GM10266 (cell line): ENCODE measurements around the gene ZNF653.

Experiments used
- DNase-seq: peaks from one replicate; pipeline ENCODE4 v3.0.0; 2012; ENCODE audit errors: extremely low spot score
- TF ChIP-seq, protein P1 (sequence below): IDR thresholded peaks from 2 replicates; pipeline ENCODE4 v1.5.1; 2012; ENCODE audit warnings: mild to moderate bottlenecking, low read depth; ENCODE audit not compliant: control insufficient read depth, insufficient read depth; ENCODE audit errors: missing control alignments

The ZNF653 gene

DNA sequence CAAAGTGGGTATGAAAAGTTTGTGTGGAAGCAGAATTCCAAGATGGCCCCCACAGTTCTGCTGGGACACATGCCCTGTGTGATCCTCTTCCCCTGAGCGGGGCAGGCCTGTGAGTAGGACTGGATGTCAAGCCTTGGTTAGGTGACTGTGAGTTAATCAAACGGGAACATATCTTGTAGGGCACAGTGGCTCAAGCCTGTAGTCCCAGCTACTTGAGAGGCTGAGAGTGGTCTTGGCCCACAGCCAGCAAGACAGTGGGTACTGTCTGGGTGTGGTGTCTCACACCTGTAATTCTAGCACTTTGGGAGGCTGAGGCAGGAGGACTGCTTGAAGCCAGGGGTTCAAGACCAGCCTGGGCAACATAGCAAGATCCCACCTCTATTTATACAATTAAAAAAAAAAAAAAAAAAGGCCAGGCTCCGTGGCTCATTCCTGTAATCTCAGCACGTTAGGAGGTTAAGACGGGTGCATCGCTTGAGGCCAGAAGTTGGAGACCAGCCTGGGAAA is 6.4 kb downstream of the ZNF653 start:
- DNase-seq, result no peak
- TF ChIP-seq, protein P1, sequence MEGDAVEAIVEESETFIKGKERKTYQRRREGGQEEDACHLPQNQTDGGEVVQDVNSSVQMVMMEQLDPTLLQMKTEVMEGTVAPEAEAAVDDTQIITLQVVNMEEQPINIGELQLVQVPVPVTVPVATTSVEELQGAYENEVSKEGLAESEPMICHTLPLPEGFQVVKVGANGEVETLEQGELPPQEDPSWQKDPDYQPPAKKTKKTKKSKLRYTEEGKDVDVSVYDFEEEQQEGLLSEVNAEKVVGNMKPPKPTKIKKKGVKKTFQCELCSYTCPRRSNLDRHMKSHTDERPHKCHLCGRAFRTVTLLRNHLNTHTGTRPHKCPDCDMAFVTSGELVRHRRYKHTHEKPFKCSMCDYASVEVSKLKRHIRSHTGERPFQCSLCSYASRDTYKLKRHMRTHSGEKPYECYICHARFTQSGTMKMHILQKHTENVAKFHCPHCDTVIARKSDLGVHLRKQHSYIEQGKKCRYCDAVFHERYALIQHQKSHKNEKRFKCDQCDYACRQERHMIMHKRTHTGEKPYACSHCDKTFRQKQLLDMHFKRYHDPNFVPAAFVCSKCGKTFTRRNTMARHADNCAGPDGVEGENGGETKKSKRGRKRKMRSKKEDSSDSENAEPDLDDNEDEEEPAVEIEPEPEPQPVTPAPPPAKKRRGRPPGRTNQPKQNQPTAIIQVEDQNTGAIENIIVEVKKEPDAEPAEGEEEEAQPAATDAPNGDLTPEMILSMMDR, result no peak

DNA sequence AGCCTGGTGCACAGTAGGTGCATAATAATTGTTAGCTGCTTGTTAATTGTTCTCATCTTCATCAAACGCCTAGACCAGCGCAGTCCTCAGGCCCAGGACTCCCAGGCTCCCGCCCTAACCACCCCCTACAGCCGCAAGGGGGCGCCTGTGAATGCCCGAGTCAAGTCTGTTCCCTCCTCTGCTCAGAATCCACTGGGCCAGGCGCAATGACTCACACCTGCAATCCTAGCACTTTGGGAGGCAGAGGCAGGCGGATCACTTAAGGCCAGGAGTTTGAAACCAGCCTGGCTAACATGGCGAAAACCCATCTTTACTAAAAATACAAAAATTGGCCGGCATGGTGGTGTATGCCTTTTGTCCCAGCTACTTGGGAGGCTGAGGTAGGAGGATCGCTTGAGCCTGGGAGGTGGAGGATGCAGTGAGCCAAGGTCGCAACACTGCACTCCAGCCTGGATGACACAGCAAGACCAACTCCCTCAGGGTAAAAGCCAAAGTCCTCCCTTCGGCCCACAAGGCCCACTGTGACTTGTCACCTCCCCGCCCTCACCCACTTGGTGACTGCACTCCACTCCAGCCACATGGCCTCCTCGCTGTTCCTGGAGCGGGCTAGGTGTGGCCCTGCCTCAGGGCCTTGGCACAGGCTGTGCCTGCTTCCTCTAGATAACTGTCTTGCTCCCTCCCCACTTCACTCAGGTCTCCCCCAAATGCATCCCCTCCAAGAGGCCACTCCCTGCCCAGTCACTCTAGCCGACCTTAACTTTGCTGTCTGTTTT is 9.1 kb downstream of the ZNF653 start:
- DNase-seq, result peak; percentile 81
- TF ChIP-seq, protein P1, result peak; percentile 74

DNA sequence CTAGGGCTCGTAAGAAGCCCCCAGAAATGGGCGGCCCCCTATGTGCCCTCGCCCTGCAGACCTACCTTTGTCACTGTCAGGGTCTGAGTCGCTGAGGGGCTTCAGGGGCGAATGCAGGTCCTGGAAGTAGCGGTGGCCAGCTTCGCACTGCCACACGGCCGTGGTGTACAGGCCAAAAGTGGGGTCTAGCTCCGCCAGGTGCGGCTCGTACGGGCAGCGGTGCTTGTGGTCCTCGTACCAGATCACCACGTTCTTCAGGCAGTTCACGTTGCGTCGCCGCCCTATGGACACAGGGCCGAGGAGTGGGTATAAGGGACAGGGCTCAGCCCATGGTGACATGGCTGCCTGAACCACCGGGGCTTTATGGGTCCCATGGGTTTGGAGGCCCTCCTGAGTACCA is 9.8 kb downstream of the ZNF653 start:
- TF ChIP-seq, protein P1, result no peak
- DNase-seq, result no peak

DNA sequence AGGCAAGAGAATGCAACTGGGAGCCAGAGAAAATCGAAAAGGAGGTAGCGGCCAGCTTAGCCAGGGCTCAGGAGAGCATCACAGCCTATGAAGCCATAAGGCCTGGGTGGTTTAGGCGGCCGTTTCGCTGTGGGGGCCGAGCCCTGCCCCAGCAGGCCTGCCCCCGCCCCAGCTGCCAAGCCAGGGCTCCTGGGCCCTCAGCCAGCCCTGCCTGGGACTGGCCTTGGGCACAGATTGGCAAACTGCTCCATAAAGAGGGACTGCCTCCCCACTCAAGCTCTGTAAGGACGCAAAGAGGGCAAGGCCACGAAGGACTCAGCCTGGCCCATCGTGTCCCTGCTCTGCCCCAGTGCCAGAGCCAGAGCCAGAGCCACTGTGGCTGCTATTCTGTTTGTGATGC is 10.2 kb downstream of the ZNF653 start:
- TF ChIP-seq, protein P1, result no peak
- no peak for DNase-seq

DNA sequence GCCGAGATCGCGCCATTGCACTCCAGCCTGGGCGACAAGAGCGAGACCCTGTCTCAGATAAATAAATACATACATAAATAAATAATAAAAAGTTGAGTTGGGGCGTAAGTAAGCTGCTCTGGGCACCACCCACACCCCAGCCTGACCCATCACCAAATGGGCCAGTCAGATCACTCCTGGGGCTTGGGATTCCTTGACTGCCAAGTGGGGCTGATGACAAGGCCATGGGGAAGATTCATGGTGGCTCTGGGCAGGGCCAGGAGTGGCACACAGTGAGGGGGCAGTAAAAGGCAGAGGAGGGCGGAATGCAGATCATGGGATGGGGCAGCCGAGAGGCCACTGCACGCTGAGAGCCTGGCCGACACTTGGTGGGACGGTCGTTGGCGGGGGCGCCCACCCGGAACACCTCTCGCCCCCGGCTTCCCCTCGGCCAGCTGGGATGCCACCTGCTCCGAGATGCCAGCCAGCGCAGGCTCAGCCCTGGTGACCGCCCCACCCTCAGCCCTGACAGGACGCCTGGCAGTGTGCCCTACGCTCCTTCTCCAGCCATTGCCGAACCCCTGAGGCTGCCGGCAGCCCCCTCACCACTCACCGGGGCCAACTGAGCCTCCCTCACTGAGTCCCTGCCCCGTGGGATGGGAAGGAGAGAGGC is 10.9 kb downstream of the ZNF653 start:
- DNase-seq, result no peak
- TF ChIP-seq, protein P1, result no peak

DNA sequence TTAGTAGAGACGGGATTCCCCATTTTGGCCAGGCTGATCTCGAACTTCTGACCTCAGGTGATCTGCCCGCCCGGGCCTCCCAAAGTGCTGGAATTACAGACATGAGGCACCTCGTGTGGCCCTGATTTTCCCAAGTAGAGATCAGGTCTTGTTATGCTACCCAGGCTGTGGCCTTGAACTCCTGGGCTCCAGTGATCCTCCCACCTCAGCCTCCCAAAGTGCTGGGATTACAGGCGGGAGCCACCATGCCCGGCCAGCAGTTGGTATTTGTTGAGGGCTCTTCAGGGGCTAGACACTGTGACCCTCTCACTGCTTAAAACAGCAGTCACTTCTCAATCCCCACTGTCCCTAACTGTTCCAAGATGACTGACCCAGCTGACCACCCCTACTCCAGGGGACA is 16.3 kb downstream of the ZNF653 start:
- TF ChIP-seq, protein P1, result no peak
- no peak for DNase-seq

DNA sequence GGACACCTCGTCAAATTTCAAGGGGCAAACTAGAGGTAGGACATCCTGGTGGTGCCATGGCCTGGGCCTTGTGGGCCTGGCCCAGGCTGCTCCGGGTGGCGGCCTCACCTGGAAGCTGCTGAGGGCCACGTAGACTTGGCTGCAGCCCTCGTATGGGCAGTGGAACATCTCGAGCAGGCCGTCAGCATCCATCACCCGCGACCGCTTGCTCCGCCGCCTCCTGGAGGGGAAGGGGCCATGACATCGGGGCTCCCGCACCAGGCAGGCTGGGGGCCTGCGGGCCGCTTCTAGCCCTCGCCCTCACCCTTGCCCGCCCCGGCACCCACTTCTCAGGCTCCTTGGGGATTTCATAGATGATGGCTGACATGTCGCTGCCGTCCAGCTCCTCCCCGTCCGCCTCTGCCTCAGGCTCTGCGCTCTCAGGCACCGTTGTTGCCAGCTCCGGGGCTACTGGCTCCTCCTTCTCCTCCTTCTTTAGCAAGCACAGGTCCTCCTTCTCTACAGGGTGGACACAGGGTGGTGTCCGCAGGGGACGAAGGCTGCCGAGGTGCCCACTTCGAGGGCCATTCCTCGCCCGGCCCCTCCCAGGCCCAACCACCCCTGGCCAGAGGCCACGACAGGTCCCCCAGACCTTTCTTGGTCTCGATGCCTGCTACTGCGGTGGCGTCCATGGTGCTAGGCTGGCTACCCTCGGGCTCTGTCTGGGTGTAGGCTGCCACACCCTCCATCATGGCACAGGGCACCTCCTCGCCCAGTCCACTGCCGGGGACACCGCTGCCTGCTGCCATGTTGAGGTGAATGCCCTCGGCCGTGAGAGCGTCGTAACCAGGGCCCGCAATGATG is 18.8 kb downstream of the ZNF653 start:
- DNase-seq, result no peak
- TF ChIP-seq, protein P1, result no peak
